Measurements from ENCODE around the gene SLC44A5. TPM values are rescaled to one million over a fixed set of nuclear protein-coding genes. Genes with fewer than 3 reads are reported as not detected.

SLC44A5 gene
- total and polyA plus RNA-seq, 10 of the 15 experiments (the other 5 are each of a cell fraction or from before 2014, with no cell fraction given), result 0.04 to 1.3 TPM; not detected in 8

GRCh38 chr1:75423616-75424015 is 187.3 kb downstream of the SLC44A5 start:
- no peaks in the 10 kb centered on the region for H4K20me1 ChIP-seq (ENCODE audit: control insufficient read depth, insufficient read depth)
- 81% methylated on average over 5 of the region's 5 CpGs for WGBS (ENCODE audit: insufficient coverage, insufficient replicate concordance, low lambda C conversion rate, missing lambda C conversion rate)
- no peak for FAIRE-seq

More at GRCh38 chr1:75423616-75424015, 187.3 kb downstream of the SLC44A5 start:
- Histone ChIP-seq H2AFZ (ENCODE audit: control insufficient read depth, low read depth, low read length) (no peak overlapping the region), H3K4me1 (ENCODE audit: control insufficient read depth, insufficient read depth, low read length) (no peaks in the 10 kb centered on the region), H3K4me2 (ENCODE audit: control insufficient read depth, insufficient read depth) (no peak overlapping the region), H3K9me3 (replicated peaks; ENCODE audit: control insufficient read depth, insufficient read depth, low read length) (no peaks in the 10 kb centered on the region), H3K36me3 (ENCODE audit: control insufficient read depth in 2 of 2, insufficient read depth in 2 of 2, low read length in 1 of 2) (no peaks in the 10 kb centered on the region), H3K27ac (ENCODE audit: control insufficient read depth, insufficient read depth) (no peak overlapping the region), H3K27me3 (replicated peaks in 1 of 2; ENCODE audit: control insufficient read depth in 2 of 2, insufficient read depth in 2 of 2, low read length in 1 of 2) (no peaks in the 10 kb centered on the region), H3K9ac (ENCODE audit: control insufficient read depth, insufficient read depth, low read length) (no peak overlapping the region), H3K4me3 (no peak overlapping the region), H3K79me2 (ENCODE audit: control insufficient read depth, insufficient read depth, low read length) (no peaks in the 10 kb centered on the region)
- ChIA-PET SMC1A (ENCODE audit: uncharacterized antibody, unreplicated experiment) (interaction anchor here (0.9 to 1.7 kb wide), 2 partner anchors 51 to 89 kb away, joined by 3 to 4 read pairs; no protein-coding TSS in a partner anchor), POLR2A (no interaction called here), RAD21 (ENCODE audit: unreplicated experiment) (no interaction called here), CTCF (no interaction called here)
- in situ Hi-C loops (cut with MboI) (no loop called here), intact Hi-C loops (cut with micrococcal nuclease; ENCODE audit: unreplicated experiment) (no loop called here)
- no TSS peak for BruUV-seq (replicated peaks)
- TF ChIP-seq CTCF (IDR thresholded peaks at IDR 0.05 in 2 of 3, conservative IDR thresholded peaks at IDR 0.05 in 1 of 3; ENCODE audit: control insufficient read depth in 2 of 3, extremely low read depth in 1 of 3, insufficient read depth in 1 of 3, low read depth in 3 of 3, low read length in 3 of 3), result peak in 1 of 3 experiments; percentile 14; a peak in 1 of 6 replicates
- no peak for TF ChIP-seq GABPA (IDR thresholded peaks at IDR 0.05; ENCODE audit: low read depth)
- no peak for TF ChIP-seq CBX5 (IDR thresholded peaks at IDR 0.05; ENCODE audit: low read depth)
- TF ChIP-seq RAD21 (IDR thresholded peaks at IDR 0.05; ENCODE audit: insufficient read depth, low read depth, low read length), result 0 out of 2 replicates have a peak, but pooled peaks have one; percentile 19
- no peak for TF ChIP-seq YBX1 (IDR thresholded peaks at IDR 0.05)
- ATAC-seq, result 0 out of 3 replicates have a peak, but pooled peaks have one; percentile 23
- DNase-seq (ENCODE audit: low read depth, low spot score), result no peak

Measured in GM12878 (cell line).